ENCODE measurements around the gene ONECUT3.

DNA sequence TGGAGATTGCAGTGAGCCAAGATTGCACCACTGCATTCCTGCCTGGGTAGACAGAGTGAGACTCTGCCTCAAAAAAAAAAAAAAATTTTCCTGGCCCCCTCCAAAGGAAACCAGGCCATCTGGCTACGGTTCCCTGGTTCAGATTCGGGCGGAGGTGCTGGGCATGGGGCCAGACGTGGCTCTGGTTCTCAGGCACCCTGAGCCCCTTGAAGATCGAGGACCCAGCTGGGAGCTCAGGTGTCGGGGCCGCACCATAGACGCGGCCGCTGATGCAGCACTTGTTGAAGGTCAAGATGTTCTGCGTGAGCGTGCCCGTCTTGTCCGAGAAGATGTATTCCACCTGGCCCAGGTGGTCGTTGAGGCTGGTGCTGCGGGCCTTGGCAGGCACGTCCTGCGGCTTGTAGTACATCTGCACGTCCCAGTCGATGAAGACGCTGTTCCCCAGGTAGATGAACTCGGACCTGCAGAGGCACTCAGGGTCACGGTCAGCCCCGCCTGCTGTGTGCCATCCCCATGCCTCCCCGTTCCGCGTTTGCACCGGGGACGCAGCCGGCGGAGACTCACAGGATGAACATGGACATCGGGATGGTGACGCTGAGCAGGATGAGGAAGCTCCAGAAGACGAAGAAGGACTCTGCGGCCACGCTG lies 46.5 kb downstream of the ONECUT3 start:
- TF ChIP-seq, protein P1, sequence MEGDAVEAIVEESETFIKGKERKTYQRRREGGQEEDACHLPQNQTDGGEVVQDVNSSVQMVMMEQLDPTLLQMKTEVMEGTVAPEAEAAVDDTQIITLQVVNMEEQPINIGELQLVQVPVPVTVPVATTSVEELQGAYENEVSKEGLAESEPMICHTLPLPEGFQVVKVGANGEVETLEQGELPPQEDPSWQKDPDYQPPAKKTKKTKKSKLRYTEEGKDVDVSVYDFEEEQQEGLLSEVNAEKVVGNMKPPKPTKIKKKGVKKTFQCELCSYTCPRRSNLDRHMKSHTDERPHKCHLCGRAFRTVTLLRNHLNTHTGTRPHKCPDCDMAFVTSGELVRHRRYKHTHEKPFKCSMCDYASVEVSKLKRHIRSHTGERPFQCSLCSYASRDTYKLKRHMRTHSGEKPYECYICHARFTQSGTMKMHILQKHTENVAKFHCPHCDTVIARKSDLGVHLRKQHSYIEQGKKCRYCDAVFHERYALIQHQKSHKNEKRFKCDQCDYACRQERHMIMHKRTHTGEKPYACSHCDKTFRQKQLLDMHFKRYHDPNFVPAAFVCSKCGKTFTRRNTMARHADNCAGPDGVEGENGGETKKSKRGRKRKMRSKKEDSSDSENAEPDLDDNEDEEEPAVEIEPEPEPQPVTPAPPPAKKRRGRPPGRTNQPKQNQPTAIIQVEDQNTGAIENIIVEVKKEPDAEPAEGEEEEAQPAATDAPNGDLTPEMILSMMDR (IDR thresholded peaks at IDR 0.05), result no peak
- TF ChIP-seq POLR2A (IDR thresholded peaks at IDR 0.05), result no peak

All from heart left ventricle (tissue), 13 donors.